Measurements from ENCODE around the gene ATP2C2. TPM values are rescaled to one million over a fixed set of nuclear protein-coding genes. Genes with fewer than 3 reads are reported as not detected.
"Not testable (repeated sequence)": the region's sequence is repeated elsewhere in the genome, so short reads cannot be mapped to it uniquely, and the experiment has no call there.

Gene ATP2C2
- total and polyA plus RNA-seq, 8 donors = 1.1 to 141 (median 4.2) TPM; not detected in 2

- DNase-seq = peak in 1 of 2 donors; percentile 15
- intact Hi-C loops (cut with DNase I; ENCODE audit: low total_unique reads) = no loop called here
- H3K36me3 ChIP-seq = no peaks in the 10 kb centered on the region
- no peak overlapping the region for H3K27ac ChIP-seq
- no peaks in the 10 kb centered on the region for H3K9me3 ChIP-seq
- TF ChIP-seq CTCF (IDR thresholded peaks at IDR 0.05) (no peak), POLR2AphosphoS5 (IDR thresholded peaks at IDR 0.05) (no peak), EP300 (IDR thresholded peaks at IDR 0.05) (no peak)
- no peaks in the 10 kb centered on the region for H3K4me1 ChIP-seq
- H3K4me3 ChIP-seq = no peak overlapping the region
- WGBS, 5 donors = 85 to 94% (median 89%) methylated on average over 11 of the region's 11 CpGs
- H3K27me3 ChIP-seq = peaks cover 0 to 12% (median 0%) of the 10 kb centered on the region in 3 donors
Measured at GRCh38 chr16:84450176-84450865, 82.0 kb downstream of the ATP2C2 start.

- H3K27me3 ChIP-seq = peaks cover 0 to 12% (median 0%) of the 10 kb centered on the region in 3 donors
- DNase-seq = peak in 1 of 2 donors; percentile 10
- H3K4me1 ChIP-seq; intact Hi-C loops (cut with DNase I; ENCODE audit: low total_unique reads); H3K9me3 ChIP-seq; H3K27ac ChIP-seq; H3K4me3 ChIP-seq; H3K36me3 ChIP-seq: not testable (repeated sequence)
- WGBS, 5 donors = 80 to 89% (median 88%) methylated on average over 9 of the region's 9 CpGs
Measured at GRCh38 chr16:84451010-84451676, 82.8 kb downstream of the ATP2C2 start.

GRCh38 chr16:84451781-84452180 lies 83.4 kb downstream of the ATP2C2 start:
- H3K27me3 ChIP-seq = peaks cover 0 to 12% (median 0%) of the 10 kb centered on the region in 3 donors
- intact Hi-C loops (cut with DNase I; ENCODE audit: low total_unique reads) = no loop called here
- DNase-seq = peak in 1 of 2 donors; percentile 17
- H3K36me3 ChIP-seq = no peaks in the 10 kb centered on the region
- no peak for TF ChIP-seq EP300 (IDR thresholded peaks at IDR 0.05)
- no peak for TF ChIP-seq POLR2AphosphoS5 (IDR thresholded peaks at IDR 0.05)
- TF ChIP-seq POLR2A (IDR thresholded peaks at IDR 0.05) = no peak
- TF ChIP-seq CTCF (IDR thresholded peaks at IDR 0.05) = no peak
- H3K4me1 ChIP-seq = no peaks in the 10 kb centered on the region
- H3K4me3 ChIP-seq = no peak overlapping the region
- H3K27ac ChIP-seq = no peak overlapping the region
- WGBS, 5 donors = 79 to 85% (median 83%) methylated on average over 17 of the region's 17 CpGs
- H3K9me3 ChIP-seq = no peaks in the 10 kb centered on the region

GRCh38 chr16:84453061-84453752 lies 84.9 kb downstream of the ATP2C2 start:
- 72 to 83% (median 78%) methylated on average over 32 to 34 of the region's 34 CpGs for WGBS, 5 donors
- H3K27me3 ChIP-seq = peaks cover 0 to 12% (median 0%) of the 10 kb centered on the region in 3 donors
- H3K4me3 ChIP-seq = no peak overlapping the region
- no peak overlapping the region for H3K27ac ChIP-seq
- H3K4me1 ChIP-seq = no peaks in the 10 kb centered on the region
- DNase-seq = no peak
- H3K36me3 ChIP-seq = no peaks in the 10 kb centered on the region
- intact Hi-C loops (cut with DNase I; ENCODE audit: low total_unique reads) = no loop called here
- H3K9me3 ChIP-seq = no peaks in the 10 kb centered on the region
- no peak for TF ChIP-seq POLR2AphosphoS5 (IDR thresholded peaks at IDR 0.05)
- no peak for TF ChIP-seq EP300 (IDR thresholded peaks at IDR 0.05)
- TF ChIP-seq POLR2A (IDR thresholded peaks at IDR 0.05) = no peak
- no peak for TF ChIP-seq CTCF (IDR thresholded peaks at IDR 0.05)
